ENCODE measurements around the gene NTMT1. TPM values are rescaled to one million over a fixed set of nuclear protein-coding genes. Genes with fewer than 3 reads are reported as not detected.

NTMT1 gene
- total and polyA plus RNA-seq, 9 of the 15 experiments (the other 6 are each of a cell fraction or from before 2014, with no cell fraction given), result 42.1 to 116 (median 74.7) TPM

- TF ChIP-seq E2F5 (CRISPR knock-in tag; IDR thresholded peaks at IDR 0.05) (no peak), CGGBP1 (CRISPR knock-in tag; IDR thresholded peaks at IDR 0.05) (no peak), CCAR2 (IDR thresholded peaks at IDR 0.05; ENCODE audit: low read depth, low read length) (no peak), HDAC1 (IDR thresholded peaks at IDR 0.05) (peak in 1 of 2 experiments; percentile 34; a peak in 1 of 4 replicates), RCOR1 (IDR thresholded peaks at IDR 0.05; ENCODE audit: borderline replicate concordance in 1 of 2, low read depth in 2 of 2, low read length in 2 of 2) (peak in 1 of 2 experiments; percentile 36; a peak in 1 of 4 replicates), NFE2 (IDR thresholded peaks at IDR 0.05; ENCODE audit: low read depth) (no peak), BRD9 (IDR thresholded peaks at IDR 0.05; ENCODE audit: low read depth, partially characterized antibody) (peak; percentile 81), STAT6 (CRISPR knock-in tag; IDR thresholded peaks at IDR 0.05) (no peak), ZNF146 (CRISPR knock-in tag; IDR thresholded peaks at IDR 0.05; ENCODE audit: unreplicated experiment) (no peak), ZNF436 (CRISPR knock-in tag; IDR thresholded peaks at IDR 0.05) (0 out of 2 replicates have a peak, but pooled peaks have one; percentile 10), THRB (CRISPR knock-in tag; conservative IDR thresholded peaks at IDR 0.05) (no peak), SIX5 (IDR thresholded peaks at IDR 0.05; ENCODE audit: borderline replicate concordance in 1 of 2, insufficient read depth in 1 of 2, low read depth in 1 of 2, low read length in 2 of 2) (no peak), BRF2 (IDR thresholded peaks at IDR 0.05; ENCODE audit: borderline replicate concordance, insufficient read depth, insufficient read length) (no peak), KDM1A (IDR thresholded peaks at IDR 0.05) (peak; percentile 84 to 90), BCOR (IDR thresholded peaks at IDR 0.05) (peak; percentile 94), CEBPG (CRISPR knock-in tag; IDR thresholded peaks at IDR 0.05) (no peak), CEBPG (tag; conservative IDR thresholded peaks at IDR 0.05 in 1 of 2, IDR thresholded peaks at IDR 0.05 in 1 of 2) (no peak), NFIC (IDR thresholded peaks at IDR 0.05) (0 out of 2 replicates have a peak, but pooled peaks have one; percentile 5), CBX1 (IDR thresholded peaks at IDR 0.05; ENCODE audit: low read depth) (0 out of 2 replicates have a peak, but pooled peaks have one; percentile 23)
These were observed 19.6 kb upstream of the NTMT1 start (continued) for GRCh38 chr9:129606161-129607026.

Data from K562 (cell line).